Mucosa of stomach (tissue), 1 donor: Measurements from ENCODE around the gene KIF5A.
A peak's percentile ranks its signal among the peaks of the same experiment; 100 is the strongest.
"Not testable (repeated sequence)": the region's sequence is repeated elsewhere in the genome, so short reads cannot be mapped to it uniquely, and the experiment has no call there.

Experiments
- H3K27me3 ChIP-seq: one replicate; pipeline ENCODE4 v1.7.0; 2013; ENCODE audit warnings: mild to moderate bottlenecking, low read length; ENCODE audit not compliant: control insufficient read depth, insufficient read depth
- H3K36me3 ChIP-seq: one replicate; pipeline ENCODE4 v1.7.0; 2013; ENCODE audit warnings: low read length; ENCODE audit not compliant: control insufficient read depth, insufficient read depth
- H3K4me1 ChIP-seq: one replicate; pipeline ENCODE4 v1.7.0; 2013; ENCODE audit warnings: mild to moderate bottlenecking, low read length; ENCODE audit not compliant: control insufficient read depth, insufficient read depth
- H3K4me3 ChIP-seq: one replicate; pipeline ENCODE4 v1.7.0; 2013; ENCODE audit warnings: low read length
- H3K9ac ChIP-seq: one replicate; pipeline ENCODE4 v1.7.0; 2013; ENCODE audit warnings: mild to moderate bottlenecking, low read length, moderate library complexity
- H3K9me3 ChIP-seq: one replicate; pipeline ENCODE4 v1.7.0; 2013; ENCODE audit warnings: mild to moderate bottlenecking, low read length, moderate library complexity; ENCODE audit not compliant: control insufficient read depth
- donor health status: Pancreatic carcinoma.

The KIF5A gene

GRCh38 chr12:57549909-57550640 is at the start of gene KIF5A:
KIF5A (plus strand) TSS chr12:57550044; CDS start chr12:57550272, 228 bp downstream.
- Histone ChIP-seq H3K9ac (peak within 1 kb of the TSS; percentile 20), H3K9me3 (no peaks in the 10 kb centered on the region), H3K4me1 (peaks cover 15% of the 10 kb centered on the region), H3K36me3 (no peaks in the 10 kb centered on the region), H3K27me3 (peaks cover 29% of the 10 kb centered on the region), H3K4me3 (no peak within 1 kb of the TSS)

GRCh38 chr12:57500213-57500612 is 49.6 kb upstream of the KIF5A start:
- peaks cover 12% of the 10 kb centered on the region for H3K36me3 ChIP-seq

GRCh38 chr12:57502311-57502969 is 47.4 kb upstream of the KIF5A start:
- H3K27me3 ChIP-seq, H3K9ac ChIP-seq, H3K4me3 ChIP-seq, H3K9me3 ChIP-seq, H3K4me1 ChIP-seq: not testable (repeated sequence)
- peaks cover 12% of the 10 kb centered on the region for H3K36me3 ChIP-seq

More at GRCh38 chr12:57500213-57500612, 49.6 kb upstream of the KIF5A start:
- Histone ChIP-seq H3K4me3 (no peak overlapping the region), H3K4me1 (no peaks in the 10 kb centered on the region), H3K9ac (no peak overlapping the region), H3K27me3 (no peaks in the 10 kb centered on the region), H3K9me3 (no peaks in the 10 kb centered on the region)

- not testable (repeated sequence) for H3K4me1 ChIP-seq, H3K27me3 ChIP-seq, H3K9me3 ChIP-seq, H3K4me3 ChIP-seq, H3K9ac ChIP-seq, H3K36me3 ChIP-seq
These were observed 43.3 kb upstream of the KIF5A start for GRCh38 chr12:57506541-57506940.

DNA sequence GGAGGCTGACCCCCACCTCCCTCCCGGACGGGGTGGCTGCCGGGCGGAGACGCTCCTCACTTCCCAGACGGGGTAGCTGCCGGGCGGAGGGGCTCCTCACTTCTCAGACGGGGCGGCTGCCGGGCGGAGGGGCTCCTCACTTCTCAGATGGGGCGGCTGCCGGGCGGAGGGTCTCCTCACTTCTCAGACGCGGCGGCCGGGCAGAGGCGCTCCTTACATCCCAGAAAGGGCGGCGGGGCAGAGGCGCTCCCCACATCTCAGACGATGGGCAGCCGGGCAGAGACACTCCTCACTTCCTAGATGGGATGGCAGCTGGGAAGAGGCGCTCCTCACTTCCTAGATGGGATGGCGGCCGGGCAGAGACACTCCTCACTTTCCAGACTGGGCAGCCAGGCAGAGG is 42.0 kb upstream of the KIF5A start:
- not testable (repeated sequence) for H3K36me3 ChIP-seq, H3K9me3 ChIP-seq, H3K9ac ChIP-seq, H3K27me3 ChIP-seq, H3K4me3 ChIP-seq, H3K4me1 ChIP-seq

DNA sequence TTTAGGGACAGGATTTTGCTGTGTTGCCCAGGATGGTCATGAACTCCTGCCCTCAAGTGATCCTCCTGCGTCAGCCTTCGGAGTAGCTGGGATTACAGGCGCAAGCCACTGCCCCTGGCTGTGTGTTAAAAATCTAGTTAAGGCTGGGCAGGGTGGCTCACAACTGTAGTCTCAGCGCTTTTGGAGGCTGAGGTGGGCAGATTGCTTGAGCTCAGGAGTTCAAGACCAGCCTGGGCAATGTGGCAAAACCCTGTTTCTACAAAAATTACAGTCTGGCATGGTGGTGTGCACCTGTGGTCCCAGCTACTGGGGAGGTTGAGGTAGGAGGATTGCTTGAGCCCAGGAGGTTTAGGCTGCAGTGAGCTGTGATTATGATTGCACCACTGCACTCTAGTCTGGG is 38.7 kb upstream of the KIF5A start:
- no peak overlapping the region for H3K9ac ChIP-seq

DNA sequence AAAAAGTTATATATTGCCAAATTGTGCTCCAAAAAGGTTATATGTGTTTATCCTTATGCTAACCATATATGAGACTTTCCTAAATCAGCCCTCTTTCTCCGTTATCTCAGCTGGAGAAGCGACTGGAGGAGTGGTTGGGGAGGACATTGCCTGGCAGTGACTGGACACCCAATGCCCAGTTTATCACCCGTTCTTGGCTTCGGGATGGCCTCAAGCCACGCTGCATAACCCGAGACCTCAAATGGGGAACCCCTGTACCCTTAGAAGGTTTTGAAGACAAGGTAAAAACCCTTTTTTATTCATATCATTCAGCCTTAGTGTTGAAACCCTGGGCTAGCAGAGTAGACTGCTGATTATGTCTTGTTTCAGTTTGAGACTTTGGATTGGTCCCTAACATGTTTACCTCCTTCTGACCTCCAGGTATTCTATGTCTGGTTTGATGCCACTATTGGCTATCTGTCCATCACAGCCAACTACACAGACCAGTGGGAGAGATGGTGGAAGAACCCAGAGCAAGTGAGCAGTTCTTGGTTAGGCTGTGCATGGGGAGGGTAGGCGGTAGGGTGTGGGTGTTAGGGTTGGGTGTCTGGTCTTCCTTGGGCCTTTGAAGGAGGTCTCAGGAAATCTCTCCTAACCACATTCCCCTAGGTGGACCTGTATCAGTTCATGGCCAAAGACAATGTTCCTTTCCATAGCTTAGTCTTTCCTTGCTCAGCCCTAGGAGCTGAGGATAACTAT is 38.1 kb upstream of the KIF5A start:
- Histone ChIP-seq H3K4me1 (no peaks in the 10 kb centered on the region), H3K9me3 (no peaks in the 10 kb centered on the region), H3K4me3 (no peak overlapping the region), H3K27me3 (no peaks in the 10 kb centered on the region), H3K36me3 (peaks cover 15% of the 10 kb centered on the region), H3K9ac (no peak overlapping the region)

More for the DNA sequence above, 38.7 kb upstream of the KIF5A start:
- H3K36me3 ChIP-seq: peaks cover 15% of the 10 kb centered on the region
- H3K9me3 ChIP-seq: no peaks in the 10 kb centered on the region
- H3K4me3 ChIP-seq: no peak overlapping the region
- no peaks in the 10 kb centered on the region for H3K4me1 ChIP-seq
- H3K27me3 ChIP-seq: no peaks in the 10 kb centered on the region

- Histone ChIP-seq H3K27me3 (no peaks in the 10 kb centered on the region), H3K4me1 (no peaks in the 10 kb centered on the region), H3K9ac (no peak overlapping the region), H3K36me3 (peaks cover 15% of the 10 kb centered on the region), H3K9me3 (no peaks in the 10 kb centered on the region), H3K4me3 (no peak overlapping the region)
These were observed 37.2 kb upstream of the KIF5A start for GRCh38 chr12:57512665-57513064.

DNA sequence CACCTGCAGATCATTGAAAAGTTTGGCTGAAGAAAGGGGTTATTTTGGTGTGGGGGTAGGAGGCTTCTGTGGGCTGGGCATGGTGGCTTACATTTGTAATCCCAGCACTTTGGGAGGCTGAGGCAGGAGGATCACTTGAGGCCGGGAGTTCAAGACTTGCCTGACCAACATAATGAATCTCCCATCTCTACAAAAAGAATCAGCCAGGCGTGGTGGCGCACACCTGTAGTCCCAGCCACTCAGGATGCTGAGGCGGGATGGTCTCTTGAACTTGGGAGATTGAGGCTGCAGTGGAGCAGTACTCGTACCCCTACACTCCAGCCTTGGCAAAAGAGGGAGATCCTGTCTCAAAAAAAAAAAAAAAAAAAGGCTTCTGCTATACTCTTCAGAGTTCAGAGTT is 36.6 kb upstream of the KIF5A start:
- Histone ChIP-seq H3K27me3 (no peaks in the 10 kb centered on the region), H3K4me3 (no peak overlapping the region), H3K9me3 (no peaks in the 10 kb centered on the region), H3K36me3 (peaks cover 15% of the 10 kb centered on the region), H3K9ac (no peak overlapping the region), H3K4me1 (peaks cover 4% of the 10 kb centered on the region)

GRCh38 chr12:57513677-57514076 is 36.2 kb upstream of the KIF5A start:
- peaks cover 15% of the 10 kb centered on the region for H3K36me3 ChIP-seq
- H3K4me3 ChIP-seq, H3K27me3 ChIP-seq, H3K9me3 ChIP-seq, H3K4me1 ChIP-seq, H3K9ac ChIP-seq: not testable (repeated sequence)

DNA sequence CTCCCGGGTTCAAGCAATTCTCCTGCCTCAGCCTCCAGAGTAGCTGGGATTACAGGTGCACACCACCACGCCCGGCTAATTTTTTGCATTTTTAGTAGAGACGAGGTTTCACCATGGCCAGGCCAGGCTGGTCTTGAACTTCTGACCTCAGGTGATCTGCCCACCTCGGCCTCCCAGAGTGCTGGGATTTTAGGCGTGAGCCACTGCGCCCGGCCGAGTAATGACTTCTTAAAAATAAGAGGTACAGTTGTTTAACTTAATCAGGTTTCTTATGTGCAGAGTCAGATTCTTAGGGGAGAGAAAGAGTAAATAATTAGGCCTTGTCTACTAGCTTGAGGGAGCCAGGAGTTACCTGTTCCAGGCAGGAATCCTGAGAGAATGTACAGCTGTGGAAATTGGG is 35.6 kb upstream of the KIF5A start:
- not testable (repeated sequence) for H3K9me3 ChIP-seq, H3K9ac ChIP-seq, H3K27me3 ChIP-seq, H3K4me3 ChIP-seq
- Histone ChIP-seq H3K36me3 (peaks cover 18% of the 10 kb centered on the region), H3K4me1 (peaks cover 13% of the 10 kb centered on the region)

- Histone ChIP-seq H3K36me3 (peaks cover 18% of the 10 kb centered on the region), H3K27me3 (no peaks in the 10 kb centered on the region), H3K4me3 (no peak overlapping the region), H3K4me1 (peaks cover 14% of the 10 kb centered on the region), H3K9ac (no peak overlapping the region), H3K9me3 (no peaks in the 10 kb centered on the region)
These were observed 35.0 kb upstream of the KIF5A start for GRCh38 chr12:57514720-57515407.
